HFF-Myc (cell line): ENCODE data around the gene RABL6.
"Not testable (repeated sequence)": the region's sequence is repeated elsewhere in the genome, so short reads cannot be mapped to it uniquely, and the experiment has no call there.

Source experiments
- DNase-seq: peaks from one replicate; pipeline ENCODE4 v3.0.0-alpha.2; 2011; ENCODE audit warnings: low read depth; ENCODE audit errors: extremely low read depth
- H3K4me3 ChIP-seq: replicated peaks from 2 replicates; pipeline ENCODE4 v1.5.1; 2011; ENCODE audit warnings: low read depth, mild to moderate bottlenecking, control low read depth, low read length
- CTCF ChIP-seq: IDR thresholded peaks from 2 replicates; pipeline ENCODE4 v1.5.1; 2012; ENCODE audit warnings: mild to moderate bottlenecking, low read depth, low read length, control low read depth; ENCODE audit errors: missing control alignments

The RABL6 gene

GRCh38 chr9:136835932-136836904 lies 28.5 kb downstream of the RABL6 start:
- no peak overlapping the region for H3K4me3 ChIP-seq
- DNase-seq, result no peak
- TF ChIP-seq CTCF, result no peak

GRCh38 chr9:136837146-136837855 lies 29.6 kb downstream of the RABL6 start:
- no peak for TF ChIP-seq CTCF
- DNase-seq, result no peak

GRCh38 chr9:136837856-136838277 lies 30.1 kb downstream of the RABL6 start:
- DNase-seq, H3K4me3 ChIP-seq: not testable (repeated sequence)

More at GRCh38 chr9:136837146-136837855, 29.6 kb downstream of the RABL6 start:
- H3K4me3 ChIP-seq, result no peak overlapping the region

- TF ChIP-seq CTCF, result no peak
- no peak for DNase-seq
- no peak overlapping the region for H3K4me3 ChIP-seq
These were observed 30.8 kb downstream of the RABL6 start for GRCh38 chr9:136838314-136839228.

- H3K4me3 ChIP-seq, result no peak overlapping the region
- TF ChIP-seq CTCF, result no peak
- DNase-seq, result no peak
These were observed 31.7 kb downstream of the RABL6 start for GRCh38 chr9:136839229-136840139.

GRCh38 chr9:136840140-136840876 lies 32.6 kb downstream of the RABL6 start:
- TF ChIP-seq CTCF, result no peak
- DNase-seq, result no peak
- H3K4me3 ChIP-seq, result no peak overlapping the region
